GM18502 (cell line): Measurements from ENCODE around the gene ANKRD44.

Source experiments
- ATAC-seq: cut with Tn5 transposase; IDR thresholded peaks from one replicate; pipeline ENCODE4 v1.9.1; 2021; ENCODE audit warnings: mild to moderate bottlenecking; ENCODE audit not compliant: unreplicated experiment, poor library complexity

Gene ANKRD44

GRCh38 chr2:197265036-197265435 lies 45.5 kb downstream of the ANKRD44 start:
- no peak for ATAC-seq

- no peak for ATAC-seq
Measured at GRCh38 chr2:197264332-197264731, 46.2 kb downstream of the ANKRD44 start.

- no peak for ATAC-seq
Measured at GRCh38 chr2:197263077-197263476, 47.5 kb downstream of the ANKRD44 start.

GRCh38 chr2:197261808-197262226 lies 48.8 kb downstream of the ANKRD44 start:
- ATAC-seq = peak; percentile 67

GRCh38 chr2:197259470-197259999 lies 51.0 kb downstream of the ANKRD44 start:
- ATAC-seq = no peak

GRCh38 chr2:197258580-197258979 lies 52.0 kb downstream of the ANKRD44 start:
- peak; percentile 18 for ATAC-seq

GRCh38 chr2:197256547-197257170 lies 53.9 kb downstream of the ANKRD44 start:
- ATAC-seq = no peak

- no peak for ATAC-seq
Measured at GRCh38 chr2:197256021-197256420, 54.6 kb downstream of the ANKRD44 start.

GRCh38 chr2:197255543-197255942 lies 55.0 kb downstream of the ANKRD44 start:
- peak; percentile 95 for ATAC-seq

- ATAC-seq = peak; percentile 39
Measured at GRCh38 chr2:197254776-197255530, 55.6 kb downstream of the ANKRD44 start.

GRCh38 chr2:197251576-197251975 lies 59.0 kb downstream of the ANKRD44 start:
- ATAC-seq = no peak

GRCh38 chr2:197251163-197251562 lies 59.4 kb downstream of the ANKRD44 start:
- ATAC-seq = no peak

GRCh38 chr2:197250084-197250397 lies 60.5 kb downstream of the ANKRD44 start:
- ATAC-seq = no peak

GRCh38 chr2:197249381-197250083 lies 61.0 kb downstream of the ANKRD44 start:
- ATAC-seq = no peak

GRCh38 chr2:197248623-197249022 lies 62.0 kb downstream of the ANKRD44 start:
- peak; percentile 56 for ATAC-seq

GRCh38 chr2:197248001-197248401 lies 62.6 kb downstream of the ANKRD44 start:
- no peak for ATAC-seq

GRCh38 chr2:197247083-197247482 lies 63.5 kb downstream of the ANKRD44 start:
- no peak for ATAC-seq

GRCh38 chr2:197245829-197246804 lies 64.5 kb downstream of the ANKRD44 start:
- ATAC-seq = no peak

- no peak for ATAC-seq
Measured at GRCh38 chr2:197244349-197244748, 66.2 kb downstream of the ANKRD44 start.

GRCh38 chr2:197242719-197243118 lies 67.9 kb downstream of the ANKRD44 start:
- ATAC-seq = no peak
